Uterus (tissue), 2 donors: Measurements from ENCODE around the gene EIF3A.

ENCODE experiments used
- POLR2A ChIP-seq, 2 donors: fragments of 450-650 bp; IDR thresholded peaks; one replicate each; pipeline ENCODE4 v1.6.1; 2016; ENCODE audit warnings: antibody characterized with exemption in 2 of 2, mild to moderate bottlenecking in 1 of 2, moderate library complexity in 1 of 2
- TF ChIP-seq, protein P1 (sequence below), 4 experiments: fragments of 200-600 bp in 2 of 4; fragments of 450-650 bp in 2 of 4; sonication (generic) in 2 of 4; IDR thresholded peaks; one replicate each; pipeline ENCODE4 v1.5.1; 2016 to 2019; ENCODE audit warnings: antibody characterized with exemption in 4 of 4, mild to moderate bottlenecking in 2 of 4, moderate library complexity in 1 of 4

DNA sequence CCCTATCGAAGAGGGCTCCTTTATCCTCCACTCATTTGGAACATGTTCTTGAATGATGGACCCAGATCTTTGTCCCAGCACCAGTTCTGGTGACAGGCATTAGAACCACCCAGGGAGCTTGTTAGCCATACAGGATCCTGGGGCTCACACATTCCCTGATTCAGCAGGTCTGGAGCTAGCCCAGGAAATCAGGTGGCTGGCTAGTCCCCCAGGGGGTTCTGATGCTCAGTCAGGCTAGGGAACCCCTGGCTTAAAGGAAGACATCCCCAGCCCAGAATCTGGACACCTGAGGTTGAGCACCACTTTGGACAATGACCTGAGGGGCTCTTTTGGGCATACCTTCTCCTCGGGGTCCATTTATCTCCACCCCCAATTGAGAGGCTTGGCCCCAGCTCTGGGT lies 88.1 kb downstream of the EIF3A start:
- TF ChIP-seq, protein P1, sequence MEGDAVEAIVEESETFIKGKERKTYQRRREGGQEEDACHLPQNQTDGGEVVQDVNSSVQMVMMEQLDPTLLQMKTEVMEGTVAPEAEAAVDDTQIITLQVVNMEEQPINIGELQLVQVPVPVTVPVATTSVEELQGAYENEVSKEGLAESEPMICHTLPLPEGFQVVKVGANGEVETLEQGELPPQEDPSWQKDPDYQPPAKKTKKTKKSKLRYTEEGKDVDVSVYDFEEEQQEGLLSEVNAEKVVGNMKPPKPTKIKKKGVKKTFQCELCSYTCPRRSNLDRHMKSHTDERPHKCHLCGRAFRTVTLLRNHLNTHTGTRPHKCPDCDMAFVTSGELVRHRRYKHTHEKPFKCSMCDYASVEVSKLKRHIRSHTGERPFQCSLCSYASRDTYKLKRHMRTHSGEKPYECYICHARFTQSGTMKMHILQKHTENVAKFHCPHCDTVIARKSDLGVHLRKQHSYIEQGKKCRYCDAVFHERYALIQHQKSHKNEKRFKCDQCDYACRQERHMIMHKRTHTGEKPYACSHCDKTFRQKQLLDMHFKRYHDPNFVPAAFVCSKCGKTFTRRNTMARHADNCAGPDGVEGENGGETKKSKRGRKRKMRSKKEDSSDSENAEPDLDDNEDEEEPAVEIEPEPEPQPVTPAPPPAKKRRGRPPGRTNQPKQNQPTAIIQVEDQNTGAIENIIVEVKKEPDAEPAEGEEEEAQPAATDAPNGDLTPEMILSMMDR (IDR thresholded peaks at IDR 0.05): no peak
- no peak for TF ChIP-seq POLR2A (IDR thresholded peaks at IDR 0.05)
